GM23338 (cell line): ENCODE measurements around the gene SLC25A30.
A peak's percentile ranks its signal among the peaks of the same experiment; 100 is the strongest.

Experiments
- CREB1 ChIP-seq: fragments of 250-450 bp; sonication (Bioruptor Pico); IDR thresholded peaks from 2 replicates; pipeline ENCODE4 v1.5.0; 2020; ENCODE audit warnings: low read depth, mild to moderate bottlenecking, moderate library complexity
- ETS1 ChIP-seq: IDR thresholded peaks from 2 replicates; pipeline ENCODE4 v1.6.1; 2016; ENCODE audit warnings: antibody characterized with exemption
- EZH2 ChIP-seq: fragments of 200-600 bp; sonication (generic); IDR thresholded peaks from one replicate; pipeline ENCODE4 v1.8.0; 2017; ENCODE audit warnings: antibody characterized with exemption, mild to moderate bottlenecking, low read depth; ENCODE audit not compliant: unreplicated experiment
- EZH2phosphoT487 ChIP-seq: fragments of 200-600 bp; sonication (generic); IDR thresholded peaks from one replicate; pipeline ENCODE4 v1.8.1; 2018; ENCODE audit warnings: antibody characterized with exemption; ENCODE audit not compliant: unreplicated experiment
- JUNB ChIP-seq: IDR thresholded peaks from one replicate; pipeline ENCODE4 v1.6.1; 2016; ENCODE audit warnings: antibody characterized with exemption; ENCODE audit not compliant: unreplicated experiment
- NANOG ChIP-seq: IDR thresholded peaks from 2 replicates; pipeline ENCODE4 v1.6.1; 2016; ENCODE audit warnings: antibody characterized with exemption, borderline replicate concordance
- POLR2AphosphoS5 ChIP-seq: IDR thresholded peaks from 2 replicates; pipeline ENCODE4 v1.6.1; 2016; ENCODE audit warnings: antibody characterized with exemption, low read depth
- ZNF114 ChIP-seq: fragments of 250-450 bp; sonication (Bioruptor Pico); IDR thresholded peaks from 2 replicates; pipeline ENCODE4 v1.5.0; 2020; ENCODE audit warnings: mild to moderate bottlenecking, moderate library complexity
- ZNF331 ChIP-seq: fragments of 250-450 bp; sonication (Bioruptor Pico); IDR thresholded peaks from 2 replicates; pipeline ENCODE4 v1.5.0; 2020; ENCODE audit warnings: low read depth, mild to moderate bottlenecking, moderate library complexity
- ZNF462 ChIP-seq: fragments of 250-450 bp; sonication (Bioruptor Pico); IDR thresholded peaks from 2 replicates; pipeline ENCODE4 v1.5.0; 2020; ENCODE audit warnings: mild to moderate bottlenecking, moderate library complexity
- TF ChIP-seq, protein P1 (sequence below), 2 experiments: fragments of 200-600 bp in 1 of 2; sonication (generic) in 1 of 2; conservative IDR thresholded peaks; 2 replicates each; pipeline versions ENCODE4 v1.5.1 to v1.6.1; 2016 to 2017; ENCODE audit warnings: antibody characterized with exemption in 2 of 2, low read depth in 2 of 2, mild to moderate bottlenecking in 2 of 2, moderate library complexity in 1 of 2
- TF ChIP-seq, protein P2 (sequence below): IDR thresholded peaks from one replicate; pipeline ENCODE4 v1.6.1; 2018; ENCODE audit warnings: antibody characterized with exemption; ENCODE audit not compliant: unreplicated experiment

- TF ChIP-seq, protein P1, sequence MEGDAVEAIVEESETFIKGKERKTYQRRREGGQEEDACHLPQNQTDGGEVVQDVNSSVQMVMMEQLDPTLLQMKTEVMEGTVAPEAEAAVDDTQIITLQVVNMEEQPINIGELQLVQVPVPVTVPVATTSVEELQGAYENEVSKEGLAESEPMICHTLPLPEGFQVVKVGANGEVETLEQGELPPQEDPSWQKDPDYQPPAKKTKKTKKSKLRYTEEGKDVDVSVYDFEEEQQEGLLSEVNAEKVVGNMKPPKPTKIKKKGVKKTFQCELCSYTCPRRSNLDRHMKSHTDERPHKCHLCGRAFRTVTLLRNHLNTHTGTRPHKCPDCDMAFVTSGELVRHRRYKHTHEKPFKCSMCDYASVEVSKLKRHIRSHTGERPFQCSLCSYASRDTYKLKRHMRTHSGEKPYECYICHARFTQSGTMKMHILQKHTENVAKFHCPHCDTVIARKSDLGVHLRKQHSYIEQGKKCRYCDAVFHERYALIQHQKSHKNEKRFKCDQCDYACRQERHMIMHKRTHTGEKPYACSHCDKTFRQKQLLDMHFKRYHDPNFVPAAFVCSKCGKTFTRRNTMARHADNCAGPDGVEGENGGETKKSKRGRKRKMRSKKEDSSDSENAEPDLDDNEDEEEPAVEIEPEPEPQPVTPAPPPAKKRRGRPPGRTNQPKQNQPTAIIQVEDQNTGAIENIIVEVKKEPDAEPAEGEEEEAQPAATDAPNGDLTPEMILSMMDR (conservative IDR thresholded peaks at IDR 0.05; ENCODE audit: low read depth in 2 of 2): peak; percentile 86 to 90
- TF ChIP-seq EZH2: no peak
- no peak for TF ChIP-seq NANOG
- TF ChIP-seq ETS1: no peak
- no peak for TF ChIP-seq POLR2AphosphoS5
- no peak for TF ChIP-seq EZH2phosphoT487
- TF ChIP-seq, protein P2, sequence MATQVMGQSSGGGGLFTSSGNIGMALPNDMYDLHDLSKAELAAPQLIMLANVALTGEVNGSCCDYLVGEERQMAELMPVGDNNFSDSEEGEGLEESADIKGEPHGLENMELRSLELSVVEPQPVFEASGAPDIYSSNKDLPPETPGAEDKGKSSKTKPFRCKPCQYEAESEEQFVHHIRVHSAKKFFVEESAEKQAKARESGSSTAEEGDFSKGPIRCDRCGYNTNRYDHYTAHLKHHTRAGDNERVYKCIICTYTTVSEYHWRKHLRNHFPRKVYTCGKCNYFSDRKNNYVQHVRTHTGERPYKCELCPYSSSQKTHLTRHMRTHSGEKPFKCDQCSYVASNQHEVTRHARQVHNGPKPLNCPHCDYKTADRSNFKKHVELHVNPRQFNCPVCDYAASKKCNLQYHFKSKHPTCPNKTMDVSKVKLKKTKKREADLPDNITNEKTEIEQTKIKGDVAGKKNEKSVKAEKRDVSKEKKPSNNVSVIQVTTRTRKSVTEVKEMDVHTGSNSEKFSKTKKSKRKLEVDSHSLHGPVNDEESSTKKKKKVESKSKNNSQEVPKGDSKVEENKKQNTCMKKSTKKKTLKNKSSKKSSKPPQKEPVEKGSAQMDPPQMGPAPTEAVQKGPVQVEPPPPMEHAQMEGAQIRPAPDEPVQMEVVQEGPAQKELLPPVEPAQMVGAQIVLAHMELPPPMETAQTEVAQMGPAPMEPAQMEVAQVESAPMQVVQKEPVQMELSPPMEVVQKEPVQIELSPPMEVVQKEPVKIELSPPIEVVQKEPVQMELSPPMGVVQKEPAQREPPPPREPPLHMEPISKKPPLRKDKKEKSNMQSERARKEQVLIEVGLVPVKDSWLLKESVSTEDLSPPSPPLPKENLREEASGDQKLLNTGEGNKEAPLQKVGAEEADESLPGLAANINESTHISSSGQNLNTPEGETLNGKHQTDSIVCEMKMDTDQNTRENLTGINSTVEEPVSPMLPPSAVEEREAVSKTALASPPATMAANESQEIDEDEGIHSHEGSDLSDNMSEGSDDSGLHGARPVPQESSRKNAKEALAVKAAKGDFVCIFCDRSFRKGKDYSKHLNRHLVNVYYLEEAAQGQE: no peak
- TF ChIP-seq ZNF462 (CRISPR knock-in tag): no peak
- TF ChIP-seq ZNF114: peak; percentile 34; the same call in 1 of the 2 replicates
- no peak for TF ChIP-seq CREB1
- TF ChIP-seq JUNB: no peak
- no peak for TF ChIP-seq ZNF331 (CRISPR knock-in tag)
Observed at GRCh38 chr13:45362939-45363338, 55.2 kb downstream of the SLC25A30 start.
